Inflammatory macrophage treated with lipopolysaccharide for 1 hour (primary cell): ENCODE data around the gene SEPHS1.
"Not testable (repeated sequence)": the region's sequence is repeated elsewhere in the genome, so short reads cannot be mapped to it uniquely, and the experiment has no call there.

Experiments used
- DNase-seq, 2 donors: peaks; one replicate each; pipeline ENCODE4 v3.0.0-alpha.2; 2020 to 2022

SEPHS1 gene

GRCh38 chr10:13276749-13277365, 71.2 kb downstream of the SEPHS1 start:
- no peak for DNase-seq

- not testable (repeated sequence) for DNase-seq
These were observed 71.9 kb downstream of the SEPHS1 start for GRCh38 chr10:13276146-13276545.

- DNase-seq, result no peak
These were observed 75.9 kb downstream of the SEPHS1 start for GRCh38 chr10:13272164-13272571.

DNA sequence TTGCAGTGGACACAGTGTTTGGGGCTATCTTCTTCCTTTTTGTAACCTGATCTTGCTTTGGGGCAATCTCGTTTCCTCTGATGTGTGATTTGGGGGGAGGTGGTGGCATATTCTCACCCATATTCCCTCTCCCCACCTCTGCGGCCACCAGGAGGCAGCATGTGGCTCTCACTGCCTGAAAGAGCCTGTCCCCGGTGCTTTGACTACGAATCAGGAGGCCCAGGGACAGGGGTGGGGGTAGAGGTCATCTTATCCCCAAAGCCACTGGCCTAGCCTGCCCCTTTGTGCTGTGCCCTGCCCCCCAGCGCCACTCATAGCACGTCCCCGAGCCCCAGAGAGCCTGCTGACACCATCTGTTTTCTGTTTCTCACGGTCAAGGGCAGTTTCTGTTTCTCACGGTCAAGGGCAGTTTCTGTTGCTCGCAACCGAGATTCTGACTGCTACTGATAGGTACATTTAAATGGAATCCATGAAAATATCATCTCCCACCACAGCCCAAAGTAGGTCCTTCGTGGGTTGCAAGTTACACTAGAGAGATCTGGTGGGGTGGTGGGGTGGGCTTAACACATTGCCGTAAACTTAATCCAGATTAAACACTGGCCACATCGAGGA, 76.4 kb downstream of the SEPHS1 start:
- peak; percentile 2 to 5 for DNase-seq

- no peak for DNase-seq
These were observed 77.1 kb downstream of the SEPHS1 start for GRCh38 chr10:13270877-13271551.

DNA sequence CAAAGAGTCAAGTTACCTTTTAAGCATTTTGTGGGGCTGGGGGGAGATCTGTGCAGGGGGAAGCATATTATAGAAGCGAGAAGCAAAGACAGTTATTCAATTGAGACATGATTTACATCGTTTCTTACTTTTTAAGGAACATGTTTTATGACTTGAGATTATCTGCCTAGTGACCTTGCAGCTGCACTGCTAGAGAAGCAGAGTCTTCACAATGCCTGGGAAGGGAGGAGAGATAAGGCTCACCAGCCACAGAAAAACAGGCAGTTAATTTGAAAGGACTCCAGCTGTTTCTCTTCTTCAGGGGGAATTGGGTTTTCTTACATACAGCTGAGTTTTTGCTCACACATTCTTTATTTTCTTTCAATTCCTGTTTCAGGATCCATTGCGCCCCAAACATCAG, 79.3 kb downstream of the SEPHS1 start:
- DNase-seq, result no peak

DNA sequence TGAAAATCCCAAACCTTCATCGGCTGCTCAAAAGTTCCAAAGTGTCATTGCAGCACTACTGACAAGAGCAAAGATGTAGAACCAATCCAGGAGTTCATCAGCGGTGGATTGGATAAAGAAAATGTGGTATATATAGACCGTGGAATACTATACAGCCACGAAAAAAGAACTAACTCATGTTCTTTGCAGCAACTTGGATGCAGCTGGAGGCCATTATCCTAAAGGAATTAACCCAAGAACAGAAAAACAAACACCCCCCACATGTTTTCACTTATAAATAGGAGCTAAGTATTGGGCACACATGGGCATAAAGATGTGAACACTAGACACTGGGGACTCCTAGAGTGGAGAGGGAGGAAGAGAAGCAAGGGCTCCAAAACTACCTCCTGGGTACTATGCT, 79.8 kb downstream of the SEPHS1 start:
- DNase-seq, result no peak
